Measurements from ENCODE around the gene HAUS1.
A peak's percentile ranks its signal among the peaks of the same experiment; 100 is the strongest.
"Not testable (repeated sequence)": the region's sequence is repeated elsewhere in the genome, so short reads cannot be mapped to it uniquely, and the experiment has no call there.

The HAUS1 gene

DNA sequence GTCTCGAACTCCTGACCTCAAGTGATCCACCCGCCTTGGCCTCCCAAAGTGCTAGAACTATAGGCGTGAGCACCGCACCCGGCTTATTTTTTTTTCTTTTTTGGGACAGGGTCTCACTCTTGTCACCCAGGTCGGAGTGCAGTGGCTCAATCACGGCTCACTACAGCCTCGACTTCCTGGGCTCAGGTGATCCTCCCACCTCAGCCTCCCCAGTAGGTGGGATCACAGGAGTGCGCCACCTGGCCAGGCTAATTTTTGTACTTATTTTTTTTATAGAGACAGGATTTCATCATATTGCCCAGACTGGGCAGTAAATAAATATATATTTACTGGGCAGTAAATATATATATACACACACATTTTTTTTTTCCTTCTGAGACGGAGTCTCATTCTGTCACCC lies 8.7 kb upstream of the HAUS1 start:
- DNase-seq: no peak

- no peak for DNase-seq
These were observed 7.4 kb upstream of the HAUS1 start for GRCh38 chr18:46096651-46097300.

DNA sequence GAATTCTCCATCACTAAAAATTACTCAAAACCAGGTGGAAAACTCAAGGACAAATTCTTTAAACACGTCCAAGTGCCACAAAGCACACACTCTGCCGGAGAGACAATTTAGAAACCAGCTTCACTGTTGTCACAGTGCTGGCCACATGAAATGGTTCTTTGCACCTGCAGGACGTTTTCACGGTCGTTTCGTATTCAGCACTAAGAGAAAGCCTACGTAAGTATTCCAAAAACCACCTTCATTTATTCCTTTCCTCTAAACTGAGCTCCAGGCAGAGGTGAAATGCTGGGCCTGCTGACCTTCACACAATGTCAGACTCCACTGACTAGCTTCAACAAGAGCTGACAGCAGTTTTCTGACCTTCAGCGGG lies 6.8 kb upstream of the HAUS1 start:
- no peak for DNase-seq

DNA sequence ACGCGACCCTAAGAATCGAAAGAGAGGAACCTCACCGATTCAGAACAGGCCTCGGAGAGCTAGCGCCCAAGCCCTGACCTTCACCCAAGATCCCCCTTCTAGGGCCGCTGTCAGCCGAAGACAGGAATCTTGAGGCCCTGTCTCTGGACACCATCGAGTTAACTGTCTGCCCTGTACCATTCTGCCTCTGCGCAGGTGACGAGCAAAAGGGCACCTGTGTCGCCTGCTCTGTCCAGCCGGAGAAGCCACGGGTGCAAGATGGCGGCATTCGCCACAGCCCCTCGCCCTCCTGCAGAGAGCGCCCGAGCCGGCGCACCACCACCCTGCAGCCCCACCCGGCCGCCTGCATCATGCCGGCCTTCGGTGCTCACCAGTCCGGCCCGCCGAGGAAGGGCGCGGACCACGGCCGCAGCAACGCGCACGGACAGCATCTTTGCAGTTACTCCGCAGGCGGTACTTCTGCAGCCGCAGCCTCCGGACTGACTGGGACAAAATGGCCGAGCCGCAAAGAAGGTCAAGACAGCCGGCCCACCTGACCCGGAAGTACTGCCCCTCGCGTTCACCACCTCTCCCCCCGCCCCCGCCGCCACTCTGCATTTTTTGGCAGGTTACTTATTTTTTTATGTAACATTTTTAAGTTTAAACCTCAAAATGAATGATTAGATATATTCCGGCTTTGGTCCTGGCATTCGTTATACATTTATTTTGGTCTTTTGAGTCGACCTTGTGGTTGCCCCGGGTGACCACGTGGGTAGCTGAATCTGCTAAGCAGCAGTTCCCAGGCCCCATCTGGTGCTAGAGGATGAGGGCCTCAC lies 6.2 kb upstream of the HAUS1 start, which contains the start of gene ATP5F1A:
TSS of gene ATP5F1A (minus strand) at position 496 of the 815 bp plus-strand sequence. CDS start at position 431, 65 bp downstream.
- DNase-seq: peak; percentile 83

GRCh38 chr18:46098616-46098933 lies 5.6 kb upstream of the HAUS1 start:
- no peak for DNase-seq

- DNase-seq: no peak
These were observed 4.7 kb upstream of the HAUS1 start for GRCh38 chr18:46099463-46099862.

DNA sequence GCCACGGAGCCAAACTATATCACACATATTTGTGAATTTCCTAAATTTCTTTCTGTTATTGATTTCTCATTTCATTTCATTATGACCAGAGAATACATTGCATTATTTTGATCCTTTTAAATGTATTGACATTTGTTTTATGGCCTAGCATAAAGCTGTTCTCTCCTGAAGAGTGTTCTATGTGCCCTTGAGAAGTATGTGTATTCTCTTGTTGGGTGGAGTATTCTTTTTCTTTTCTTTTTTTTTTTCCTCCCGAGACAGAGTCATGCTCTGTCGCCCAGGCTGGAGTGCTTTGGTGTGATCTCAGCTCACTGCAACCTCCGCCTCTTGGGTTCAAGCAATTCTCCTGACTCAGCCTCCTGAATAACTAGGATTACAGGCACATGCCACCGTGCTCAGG lies 5.2 kb downstream of the HAUS1 start:
- DNase-seq: no peak

- DNase-seq: no peak
These were observed 6.2 kb downstream of the HAUS1 start for GRCh38 chr18:46110406-46110805.

DNA sequence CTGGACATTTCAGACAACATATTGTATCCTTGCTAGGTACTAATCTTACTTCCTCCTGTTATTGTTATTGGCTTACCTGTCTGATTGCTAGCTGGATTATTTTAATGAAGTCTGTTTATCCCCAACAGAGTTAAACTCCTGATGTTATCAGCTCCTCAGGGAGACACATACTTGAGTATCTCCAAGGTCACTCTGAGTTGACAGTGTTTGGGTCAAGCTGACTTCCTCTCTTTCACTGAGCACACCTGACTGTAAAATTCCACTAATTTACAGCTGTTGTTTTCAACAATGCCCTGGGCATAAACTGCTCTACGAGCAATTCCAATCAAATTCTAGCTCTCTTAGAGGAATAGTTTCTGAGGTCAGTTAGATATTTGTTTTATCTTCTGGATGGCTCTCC lies 9.6 kb downstream of the HAUS1 start:
- DNase-seq: no peak

GRCh38 chr18:46126625-46127024 lies 22.4 kb downstream of the HAUS1 start:
- DNase-seq: not testable (repeated sequence)

DNA sequence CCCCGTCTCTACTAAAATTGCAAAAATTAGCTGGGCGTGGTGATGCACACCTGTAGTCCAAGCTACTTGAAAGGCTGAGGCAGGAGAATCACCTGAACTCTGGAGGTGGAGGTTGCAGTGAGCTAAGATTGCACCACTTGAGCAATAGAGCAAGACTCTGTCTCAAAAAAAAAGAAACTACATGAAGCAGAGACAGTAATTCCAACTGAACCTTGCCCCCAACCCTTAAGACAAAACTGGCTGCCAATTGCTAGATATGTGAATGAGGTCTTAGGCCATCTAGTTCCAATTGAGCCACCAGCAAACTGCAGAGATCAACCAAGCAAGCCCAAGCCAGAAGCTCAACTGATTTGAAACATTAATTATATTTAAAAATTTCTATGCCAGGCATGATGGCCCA lies 25.9 kb downstream of the HAUS1 start:
- DNase-seq: no peak

- DNase-seq: not testable (repeated sequence)
These were observed 26.4 kb downstream of the HAUS1 start for GRCh38 chr18:46130549-46130948.

DNA sequence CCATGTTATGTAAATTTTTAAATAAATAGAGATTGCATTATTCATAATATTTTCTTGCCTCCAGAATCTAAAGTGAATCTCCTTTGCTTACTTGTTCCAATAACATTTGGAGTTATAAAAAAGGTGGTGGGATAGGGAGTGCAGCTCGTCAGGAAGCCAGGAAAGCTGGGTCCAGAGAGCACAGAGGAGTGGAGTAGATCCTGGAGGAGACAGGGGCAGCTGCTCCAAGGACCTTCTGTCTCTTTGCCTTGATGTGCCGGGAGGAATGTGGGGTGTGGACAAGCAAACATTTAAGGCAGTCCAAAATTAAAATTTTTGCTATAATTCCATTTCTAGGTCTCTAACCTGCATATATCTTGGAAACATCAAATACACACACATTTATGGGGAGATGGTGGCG lies 29.3 kb downstream of the HAUS1 start:
- no peak for DNase-seq

DNA sequence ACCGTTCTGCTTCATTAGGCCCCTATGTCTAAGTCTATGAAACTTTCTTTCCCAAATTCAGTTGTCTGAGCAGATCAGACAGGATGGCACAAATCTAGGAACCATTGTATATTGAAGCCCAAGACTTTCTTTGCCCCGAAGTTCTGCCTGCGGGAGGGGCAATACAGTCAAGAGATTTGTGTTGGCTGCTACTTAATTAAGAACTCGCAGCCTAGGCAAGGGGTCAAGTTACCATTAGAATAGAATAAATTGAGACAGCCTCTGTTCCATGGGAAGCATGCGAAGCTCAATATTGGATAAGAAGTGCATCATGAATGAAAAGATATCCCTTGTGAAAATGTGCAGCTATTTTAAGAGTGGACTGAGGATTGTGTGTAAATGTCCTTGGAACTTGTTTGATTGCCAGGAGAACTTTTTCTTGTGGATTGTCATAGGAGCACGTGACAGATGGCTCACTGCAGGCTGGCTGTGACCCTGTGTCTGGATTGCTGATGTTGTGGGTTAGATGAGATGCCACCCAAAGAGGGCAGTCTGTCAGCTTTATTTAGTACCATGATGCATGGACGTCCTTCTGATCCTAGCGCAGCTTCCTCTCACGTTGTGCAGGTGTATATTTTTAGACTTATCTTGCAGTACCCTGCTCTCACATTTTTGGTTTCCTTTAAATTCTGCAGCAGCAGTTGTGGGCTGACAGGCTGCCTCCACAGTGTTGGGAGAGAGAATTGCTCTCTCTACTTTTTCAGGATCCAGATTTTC lies 30.9 kb downstream of the HAUS1 start:
- no peak for DNase-seq

DNA sequence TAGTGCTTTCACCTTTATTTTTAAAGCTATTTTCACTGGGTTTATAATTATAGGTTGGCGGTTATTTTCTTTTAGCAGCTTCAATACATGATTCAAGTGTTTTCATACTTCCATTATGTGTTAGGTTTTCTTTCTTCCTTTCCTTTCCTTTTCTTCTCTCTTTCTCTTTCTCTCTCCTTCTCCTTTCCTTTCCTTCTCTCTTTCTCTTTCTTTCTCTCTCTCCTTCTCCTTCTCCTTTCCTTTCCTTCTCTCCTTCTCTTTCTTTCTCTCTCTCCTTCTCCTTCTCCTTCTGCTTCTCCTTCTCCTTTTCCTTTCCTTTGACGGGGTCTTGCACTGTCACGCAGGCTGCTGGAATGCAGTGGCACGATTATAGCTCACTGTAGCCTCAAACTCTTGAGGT lies 36.0 kb downstream of the HAUS1 start:
- DNase-seq: no peak

DNA sequence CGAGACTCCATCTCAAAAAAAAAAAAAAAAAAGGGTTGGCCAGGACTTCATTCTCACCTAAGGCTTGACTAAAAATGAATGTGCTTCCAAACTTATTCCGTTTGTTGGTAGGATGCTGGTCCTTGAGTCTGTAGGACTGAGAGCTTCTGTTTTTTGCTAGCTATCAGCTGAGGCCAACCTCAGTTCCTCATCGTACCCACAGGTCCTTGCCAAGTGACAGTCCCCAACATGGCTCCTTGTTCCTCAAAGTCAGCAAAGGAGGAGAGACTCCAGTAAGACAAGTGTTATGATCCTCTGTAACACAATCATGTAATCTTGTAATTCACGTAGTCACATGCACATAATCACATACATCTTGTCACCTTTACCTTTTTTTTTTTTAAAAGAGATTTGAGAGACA lies 37.0 kb downstream of the HAUS1 start:
- no peak for DNase-seq

GRCh38 chr18:46148810-46149209 lies 44.6 kb downstream of the HAUS1 start:
- peak; percentile 47 for DNase-seq

DNA sequence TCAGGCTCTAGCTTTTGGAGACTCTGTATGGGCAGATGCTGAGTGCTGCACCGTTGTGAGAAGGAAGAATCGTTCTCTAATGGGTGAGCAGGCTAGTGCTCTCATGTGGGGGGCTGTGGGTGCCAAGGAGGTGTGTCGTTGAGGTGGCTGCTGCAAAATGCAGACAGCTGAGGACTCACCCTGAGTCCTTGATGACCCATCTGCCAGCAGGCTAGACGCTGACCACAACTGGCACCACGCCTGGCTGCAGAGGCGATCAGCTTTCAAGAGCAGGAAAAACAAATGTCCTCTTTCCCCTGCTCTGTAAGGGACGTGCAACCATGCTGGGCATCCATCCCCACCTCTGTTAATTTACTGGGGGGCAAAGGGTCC lies 48.2 kb downstream of the HAUS1 start:
- no peak for DNase-seq

DNA sequence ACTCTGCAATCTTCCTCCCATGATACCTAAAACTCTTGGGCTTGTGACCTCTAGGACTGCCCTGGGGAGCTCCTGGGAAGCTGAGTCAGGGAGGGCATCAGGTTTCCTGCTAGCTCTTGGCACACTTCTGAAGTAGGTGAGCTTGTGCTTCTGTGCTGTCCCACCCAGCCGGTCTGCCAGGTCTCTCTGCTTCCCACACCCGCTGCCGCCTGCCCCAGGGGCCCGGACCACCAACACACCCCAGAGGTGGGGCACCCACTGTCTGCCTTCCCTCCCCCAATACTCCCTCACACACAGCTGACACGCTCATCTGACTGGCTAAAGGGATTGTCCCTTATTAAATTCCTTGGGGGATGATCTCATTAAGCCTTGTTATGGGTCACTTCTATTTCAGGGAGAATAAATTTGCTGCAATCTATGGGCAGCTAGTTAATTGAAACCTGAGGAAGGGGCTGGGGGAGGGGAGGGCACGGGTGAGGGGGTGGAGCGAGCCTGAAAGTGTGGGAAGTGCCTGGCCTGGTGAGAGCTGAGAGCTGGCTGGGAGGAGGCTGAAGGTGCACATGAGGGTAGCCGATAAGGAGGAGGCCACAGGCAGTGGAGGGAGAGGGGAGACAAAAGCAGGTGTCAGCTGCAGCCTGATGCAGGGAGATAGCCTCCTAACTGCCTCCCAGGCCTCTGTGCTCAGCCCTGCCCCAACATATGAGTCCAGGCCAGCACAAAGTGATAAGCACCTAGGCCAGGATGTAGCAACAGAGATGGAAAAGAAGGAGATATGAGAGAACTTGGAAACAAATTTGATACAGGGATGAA lies 48.8 kb downstream of the HAUS1 start:
- DNase-seq: no peak

- DNase-seq: no peak
These were observed 51.5 kb downstream of the HAUS1 start for GRCh38 chr18:46155641-46156051.

- no peak for DNase-seq
These were observed 52.0 kb downstream of the HAUS1 start for GRCh38 chr18:46156124-46156745.

GRCh38 chr18:46156843-46157242 lies 52.7 kb downstream of the HAUS1 start:
- no peak for DNase-seq

DNA sequence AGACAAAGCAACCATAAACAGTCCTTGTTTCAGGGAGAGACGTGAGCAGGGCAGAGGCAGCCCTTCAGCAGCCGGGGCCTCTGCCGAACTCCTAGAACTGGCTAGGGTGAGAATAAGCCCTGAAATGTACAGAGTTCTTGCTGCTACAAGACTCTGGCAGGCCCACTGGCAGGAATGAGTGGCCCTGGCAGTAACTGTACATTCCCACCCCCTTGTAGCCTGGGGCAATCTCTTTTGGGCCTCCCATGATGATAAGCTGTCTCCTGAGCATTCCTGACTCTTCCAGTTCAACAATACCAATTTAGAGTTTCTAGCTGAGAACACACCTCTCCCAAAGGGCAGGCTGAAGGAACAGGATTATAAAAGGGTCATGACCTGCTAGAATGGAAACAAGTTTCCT lies 54.3 kb downstream of the HAUS1 start:
- DNase-seq: no peak

Measured in activated CD8-positive, alpha-beta memory T cell treated with anti-CD3 and anti-CD28 coated beads, Interleukin-2, amount 50 U/mL, for 4 hours (primary cell).